HepG2 (cell line): Measurements from ENCODE around the gene CLTCL1. TPM values are rescaled to one million over a fixed set of nuclear protein-coding genes. Genes with fewer than 3 reads are reported as not detected.

Source experiments
- ATAC-seq: fragments of 200-7000 bp; cut with Tn5 transposase; 3 replicates; pipeline ENCODE4 v1.9.1; 2020; ENCODE audit warnings: mild to moderate bottlenecking, moderate library complexity
- BruUV-seq: library from RNA; stranded (reverse); fragments of 400-500 nt; replicated peaks from 2 replicates; lab custom pipeline; 2021; lab: Mats Ljungman, UMichigan
- CTCF ChIA-PET: fragments of 300-600 bp; formaldehyde crosslinking; extraction: SDS; loops from one replicate; lab custom pipeline; 2021; ENCODE audit warnings: low total read pairs, inconsistent platforms, low intra/inter-chr PET ratio; lab: Yijun Ruan, JAX
- POLR2A ChIA-PET: fragments of 350-600 bp; sonication (Branson Sonifier 250); formaldehyde crosslinking; loops from one replicate; lab custom pipeline; 2020; ENCODE audit warnings: antibody characterized with exemption, inconsistent platforms; lab: Yijun Ruan, JAX
- DNase-seq: peaks from one replicate; pipeline ENCODE4 v3.0.0-alpha.2; 2015; ENCODE audit warnings: low spot score
- FAIRE-seq: peaks from 3 replicates; lab custom pipeline; 2011; peaks lifted over from hg19 to GRCh38; lab: Jason Lieb, UNC
- H2AFZ ChIP-seq: one replicate; pipeline ENCODE4 v1.6.1; 2011; ENCODE audit warnings: low read length, inconsistent platforms
- H3K27ac ChIP-seq: fragments of 300-600 bp; 3 replicates; pipeline ENCODE4 v1.8.0; 2011; ENCODE audit warnings: mixed run types, mild to moderate bottlenecking, mixed read lengths, low read length, inconsistent platforms; ENCODE audit not compliant: insufficient read depth; ENCODE audit errors: extremely low read length
- H3K27me3 ChIP-seq, 2 experiments: fragments of 200-600 bp in 1 of 2; 2 replicates in 1 of 2; 3 replicates in 1 of 2; pipeline versions ENCODE4 v1.6.0 to v1.8.0; 2011; ENCODE audit warnings: low read length in 2 of 2, mild to moderate bottlenecking in 2 of 2, moderate library complexity in 2 of 2, inconsistent platforms in 1 of 2; ENCODE audit not compliant: insufficient read depth in 2 of 2, control insufficient read depth in 1 of 2
- H3K36me3 ChIP-seq, 2 experiments: fragments of 200-600 bp in 1 of 2; replicated peaks in 1 of 2; 2 replicates in 1 of 2; 3 replicates in 1 of 2; pipeline versions ENCODE4 v1.5.1 to v1.8.0; 2011; ENCODE audit warnings: low read length in 2 of 2, inconsistent platforms in 1 of 2; ENCODE audit not compliant: insufficient read depth in 2 of 2, control insufficient read depth in 1 of 2
- H3K4me1 ChIP-seq: 2 replicates; pipeline ENCODE4 v1.5.1; 2012; ENCODE audit warnings: low read length, inconsistent platforms; ENCODE audit not compliant: insufficient read depth
- H3K4me2 ChIP-seq: 2 replicates; pipeline ENCODE4 v1.6.0; 2011; ENCODE audit warnings: low read depth, low read length, inconsistent platforms
- H3K4me3 ChIP-seq, 3 experiments: fragments of 200-600 bp in 1 of 3; sonication (generic), shearing (Covaris generic) in 1 of 3; replicated peaks in 1 of 3; 2 replicates each; pipeline ENCODE4 v1.5.1; 2011 to 2016; ENCODE audit warnings: low read length in 3 of 3, inconsistent platforms in 2 of 3, low read depth in 2 of 3, mild to moderate bottlenecking in 2 of 3, control low read depth in 1 of 3, mixed read lengths in 1 of 3; ENCODE audit not compliant: insufficient read depth in 1 of 3
- H3K79me2 ChIP-seq: one replicate; pipeline ENCODE4 v1.6.1; 2011; ENCODE audit warnings: low read length, inconsistent platforms; ENCODE audit not compliant: insufficient read depth
- H3K9ac ChIP-seq: 2 replicates; pipeline ENCODE4 v1.6.0; 2011; ENCODE audit warnings: mild to moderate bottlenecking, low read depth, low read length, inconsistent platforms; ENCODE audit not compliant: insufficient read depth
- H3K9me3 ChIP-seq: 2 replicates; pipeline ENCODE4 v1.5.1; 2012; ENCODE audit warnings: mild to moderate bottlenecking, low read length
- H4K20me1 ChIP-seq: 2 replicates; pipeline ENCODE4 v1.6.0; 2011; ENCODE audit warnings: inconsistent platforms, mild to moderate bottlenecking, low read length, moderate library complexity; ENCODE audit not compliant: insufficient read depth
- AKAP8 ChIP-seq: sonication (generic); formaldehyde crosslinking; IDR thresholded peaks from 2 replicates; pipeline ENCODE4 v1.5.1; 2020; ENCODE audit warnings: mild to moderate bottlenecking, missing genetic modification reagents
- CHCHD3 ChIP-seq: sonication (generic); formaldehyde crosslinking; IDR thresholded peaks from 2 replicates; pipeline ENCODE4 v1.8.0; 2022; ENCODE audit warnings: mild to moderate bottlenecking, missing genetic modification reagents, moderate library complexity
- FOXO4 ChIP-seq: sonication (generic); formaldehyde crosslinking; conservative IDR thresholded peaks from 2 replicates; pipeline ENCODE4 v1.8.1; 2023; ENCODE audit warnings: missing genetic modification reagents
- KDM2A ChIP-seq: sonication (generic); formaldehyde crosslinking; IDR thresholded peaks from 2 replicates; pipeline ENCODE4 v1.4.0; 2020; ENCODE audit warnings: low read depth, missing genetic modification reagents, borderline replicate concordance
- MED8 ChIP-seq: sonication (generic); formaldehyde crosslinking; IDR thresholded peaks from 2 replicates; pipeline ENCODE4 v1.8.1; 2023; ENCODE audit warnings: mild to moderate bottlenecking, missing genetic modification reagents; ENCODE audit not compliant: insufficient replicate concordance
- PHF8 ChIP-seq: sonication (generic); formaldehyde crosslinking; IDR thresholded peaks from 2 replicates; pipeline ENCODE4 v1.5.0; 2020; ENCODE audit warnings: missing genetic modification reagents
- TMF1 ChIP-seq: sonication (generic); formaldehyde crosslinking; IDR thresholded peaks from 2 replicates; pipeline ENCODE4 v1.8.1; 2022; ENCODE audit warnings: low read depth, missing genetic modification reagents
- ZBTB7B ChIP-seq: sonication (generic); formaldehyde crosslinking; IDR thresholded peaks from 2 replicates; pipeline ENCODE4 v1.4.0; 2020; ENCODE audit warnings: missing genetic modification reagents
- ZC3H13 ChIP-seq: sonication (generic); formaldehyde crosslinking; IDR thresholded peaks from 2 replicates; pipeline ENCODE4 v1.8.1; 2023; ENCODE audit warnings: mild to moderate bottlenecking, missing genetic modification reagents, moderate library complexity
- ZEB1 ChIP-seq: IDR thresholded peaks from 2 replicates; pipeline ENCODE4 v1.6.1; 2012; ENCODE audit warnings: mild to moderate bottlenecking, low read depth, inconsistent platforms; ENCODE audit not compliant: insufficient replicate concordance
- ZNF281 ChIP-seq: sonication (generic); formaldehyde crosslinking; IDR thresholded peaks from 2 replicates; pipeline ENCODE4 v1.4.0; 2020; ENCODE audit warnings: missing genetic modification reagents, borderline replicate concordance
- ZNF501 ChIP-seq: sonication (generic); formaldehyde crosslinking; IDR thresholded peaks from 2 replicates; pipeline ENCODE4 v1.5.1; 2020; ENCODE audit warnings: mild to moderate bottlenecking, moderate library complexity, missing genetic modification reagents
- ZNF687 ChIP-seq: sonication (generic); formaldehyde crosslinking; IDR thresholded peaks from 2 replicates; pipeline ENCODE4 v1.5.1; 2020; ENCODE audit warnings: mild to moderate bottlenecking, missing genetic modification reagents, moderate library complexity
- ZNF777 ChIP-seq: sonication (generic); formaldehyde crosslinking; IDR thresholded peaks from 2 replicates; pipeline ENCODE4 v1.4.0; 2020; ENCODE audit warnings: missing genetic modification reagents
- WGBS: methylation state at CpG from one replicate; pipeline ENCODE4 v1.1.6; 2017; ENCODE audit warnings: low lambda C conversion rate; 5-methylcytosine and 5-hydroxymethylcytosine counted together
- in situ Hi-C: cut with HindIII; loops from 2 replicates; pipeline ENCODE4 v1.10.0; 2017; ENCODE audit warnings: low pct_unique_long_range_greater_than_20kb; ENCODE audit not compliant: extremely low pct_ligation_motif_present
- intact Hi-C: fragments of 100-400 bp; cut with micrococcal nuclease; formaldehyde crosslinking; loops from one replicate; pipeline ENCODE4 v1.10.0; 2022; ENCODE audit not compliant: unreplicated experiment
- polyA plus RNA-seq, 8 experiments: library from polyadenylated mRNA; depleted of rRNA in 3 of 8; stranded (reverse) in 7 of 8; unstranded in 1 of 8; fragments of >200 nt; fragmentation: Illumina TruSeq in 4 of 8; extraction: Trizol in 4 of 8; gene quantifications; 2 replicates each; pipeline versions ENCODE4 v1.2.1 to v1.2.3, GENCODE V29; 2011 to 2016; ENCODE audit warnings: low read depth in 4 of 8, missing spikeins in 1 of 8, mixed read lengths in 1 of 8; ENCODE audit not compliant: insufficient read depth in 1 of 8
- total RNA-seq, 5 experiments: library from RNA; depleted of rRNA; stranded (reverse); fragments of >200 nt; fragmentation: Illumina TruSeq; extraction: Trizol; gene quantifications; 2 replicates each; pipeline ENCODE4 v1.2.3, GENCODE V29; 2016; ENCODE audit warnings: low read depth in 1 of 5

Gene CLTCL1
- total and polyA plus RNA-seq, 2 of the 13 experiments (the other 11 are each of a cell fraction or from before 2014, with no cell fraction given): 8.1 to 10.9 TPM

- peak overlapping the region; percentile 57; the same call in 1 of the 2 replicates for H3K9ac ChIP-seq
- ATAC-seq: no peak
- FAIRE-seq: no peak
- no peak for DNase-seq
- in situ Hi-C loops: no loop called here
- no peak overlapping the region for H2AFZ ChIP-seq
- 3% methylated on average over 35 of the region's 58 CpGs for WGBS
- ChIA-PET CTCF (no interaction called here), POLR2A (interaction anchor here (1.9 kb wide), 1 partner anchor 9 kb away, joined by 5 read pairs; the partner anchor contains the start of gene SLC25A1)
- H3K36me3 ChIP-seq: no peaks in the 10 kb centered on the region
- H3K4me1 ChIP-seq: peaks cover 46% of the 10 kb centered on the region
- BruUV-seq: no TSS peak
- H3K79me2 ChIP-seq: peaks cover 27% of the 10 kb centered on the region
- peaks cover 19% of the 10 kb centered on the region for H4K20me1 ChIP-seq
- no peaks in the 10 kb centered on the region for H3K9me3 ChIP-seq
- no peak overlapping the region for H3K27ac ChIP-seq
- peak overlapping the region; percentile 44 to 98 (median 52); a peak in 5 of 6 replicates for H3K4me3 ChIP-seq
- H3K27me3 ChIP-seq: peaks cover 7 to 39% of the 10 kb centered on the region in 2 experiments
- H3K4me2 ChIP-seq: peak overlapping the region; percentile 96
- intact Hi-C loops: no loop called here
- peak; percentile 57; the same call in 1 of the 2 replicates for TF ChIP-seq KDM2A (CRISPR knock-in tag)
- TF ChIP-seq MED8 (CRISPR knock-in tag): no peak
- 0 out of 2 replicates have a peak, but pooled peaks have one; percentile 41 for TF ChIP-seq FOXO4
- 0 out of 2 replicates have a peak, but pooled peaks have one; percentile 35 for TF ChIP-seq AKAP8 (CRISPR knock-in tag)
- no peak for TF ChIP-seq ZNF281 (CRISPR knock-in tag)
- TF ChIP-seq PHF8 (CRISPR knock-in tag): 0 out of 2 replicates have a peak, but pooled peaks have one; percentile 51
- TF ChIP-seq ZNF687: peak; percentile 44; the same call in 1 of the 2 replicates
- TF ChIP-seq TMF1 (CRISPR knock-in tag): peak; percentile 45; the same call in 1 of the 2 replicates
- TF ChIP-seq ZEB1: no peak
- peak; percentile 92 for TF ChIP-seq ZNF777 (CRISPR knock-in tag)
- TF ChIP-seq ZC3H13 (CRISPR knock-in tag): 0 out of 2 replicates have a peak, but pooled peaks have one; percentile 25
- no peak for TF ChIP-seq ZBTB7B (CRISPR knock-in tag)
- TF ChIP-seq CHCHD3: no peak
- peak; percentile 40; the same call in 1 of the 2 replicates for TF ChIP-seq ZNF501
Measured at GRCh38 chr22:19169002-19169946, 122.2 kb downstream of the CLTCL1 start.
